Endometrium (tissue), 2 donors: ENCODE measurements around the gene LSMEM2.
"Not testable (repeated sequence)": the region's sequence is repeated elsewhere in the genome, so short reads cannot be mapped to it uniquely, and the experiment has no call there.

Experiments
- FAIRE-seq: peaks from 2 replicates; lab custom pipeline; 2012; peaks lifted over from hg19 to GRCh38; lab: Jason Lieb, UNC
- donor health status: control.
- donor health status: control.

Gene LSMEM2

DNA sequence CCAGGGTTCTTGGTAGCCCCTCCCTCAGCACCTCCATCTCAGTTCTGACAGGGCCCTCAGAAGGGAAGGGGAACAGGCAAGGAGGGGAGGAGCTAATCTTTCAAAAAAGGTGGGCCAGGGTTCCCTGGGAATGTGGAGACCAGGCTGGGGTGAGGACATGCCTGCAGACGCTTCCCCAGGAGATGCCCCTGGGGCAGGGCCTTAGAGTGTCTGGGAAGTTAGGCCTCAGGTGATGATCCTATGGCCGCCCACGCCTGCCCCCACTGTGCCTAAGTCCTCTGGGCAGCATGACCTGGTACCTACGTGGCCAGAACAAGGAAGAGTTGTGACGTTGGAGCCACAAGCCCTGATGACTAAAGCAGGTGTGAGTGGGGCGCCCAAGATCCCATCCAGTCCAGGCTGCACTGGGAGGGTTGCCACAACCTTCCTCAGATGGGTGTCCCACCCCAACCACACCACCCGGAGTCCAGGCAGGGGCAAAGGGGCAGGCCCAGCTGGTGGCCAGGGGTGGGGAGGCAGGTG, 13.9 kb upstream of the LSMEM2 start:
- FAIRE-seq, result no peak

DNA sequence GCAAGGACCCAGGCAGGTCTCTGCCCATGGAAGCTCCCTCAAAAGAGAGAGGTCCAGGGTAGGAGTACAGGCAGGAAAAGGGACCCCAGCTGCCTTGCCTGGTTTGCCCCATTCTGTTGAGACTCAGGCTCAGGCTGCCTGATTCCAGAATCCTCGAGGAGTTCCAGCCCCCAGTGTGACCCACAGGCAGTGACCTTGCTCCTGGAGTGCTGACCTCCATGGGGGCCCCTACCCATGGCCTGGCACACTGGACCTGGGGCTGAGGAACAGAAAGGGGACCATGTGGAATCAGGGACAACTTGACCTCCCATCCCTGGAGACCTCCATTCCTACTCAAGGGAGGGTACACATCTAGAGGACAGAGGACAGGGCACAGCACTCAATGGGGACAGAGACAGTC, 13.3 kb upstream of the LSMEM2 start:
- no peak for FAIRE-seq

DNA sequence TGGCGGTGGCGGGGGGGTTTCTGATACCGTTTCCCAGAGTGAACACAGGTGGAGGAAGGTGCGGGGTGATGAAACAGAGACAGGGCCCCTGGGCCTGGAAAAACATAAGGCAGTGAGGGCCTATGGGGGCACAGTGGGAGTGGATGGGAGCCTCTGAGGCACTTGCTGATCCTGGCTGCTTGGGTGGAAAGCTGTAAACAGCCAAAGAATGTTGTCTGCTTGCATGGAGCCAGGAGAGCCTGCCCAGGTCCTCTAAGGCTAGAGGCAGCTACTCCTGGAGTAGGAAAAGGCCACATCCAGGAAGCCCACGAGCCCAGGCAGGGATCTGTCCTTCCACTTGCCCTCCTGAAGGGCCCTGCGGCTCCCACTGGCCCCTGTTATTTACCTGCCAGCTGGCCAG, 12.9 kb upstream of the LSMEM2 start:
- no peak for FAIRE-seq

DNA sequence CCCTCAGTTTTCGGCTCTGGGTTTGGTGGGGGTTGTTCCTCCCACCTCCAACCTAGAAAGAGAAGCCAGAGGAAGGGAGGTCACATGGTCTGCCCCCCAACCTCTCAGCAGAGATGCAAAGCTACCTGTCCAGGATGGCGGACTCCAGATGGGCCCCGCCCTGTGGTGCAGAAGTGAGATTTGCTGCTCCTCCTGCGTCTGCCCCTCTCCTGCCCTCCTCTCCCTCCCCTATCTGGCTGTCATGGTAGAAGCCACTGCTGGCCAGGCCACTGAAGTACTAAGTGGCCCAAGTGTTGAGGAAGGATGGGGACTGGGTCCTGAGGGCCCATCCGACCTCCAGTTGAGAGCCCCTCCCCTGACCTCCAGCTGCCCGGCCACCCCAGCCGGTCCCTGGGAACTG, 12.1 kb upstream of the LSMEM2 start:
- FAIRE-seq, result no peak

DNA sequence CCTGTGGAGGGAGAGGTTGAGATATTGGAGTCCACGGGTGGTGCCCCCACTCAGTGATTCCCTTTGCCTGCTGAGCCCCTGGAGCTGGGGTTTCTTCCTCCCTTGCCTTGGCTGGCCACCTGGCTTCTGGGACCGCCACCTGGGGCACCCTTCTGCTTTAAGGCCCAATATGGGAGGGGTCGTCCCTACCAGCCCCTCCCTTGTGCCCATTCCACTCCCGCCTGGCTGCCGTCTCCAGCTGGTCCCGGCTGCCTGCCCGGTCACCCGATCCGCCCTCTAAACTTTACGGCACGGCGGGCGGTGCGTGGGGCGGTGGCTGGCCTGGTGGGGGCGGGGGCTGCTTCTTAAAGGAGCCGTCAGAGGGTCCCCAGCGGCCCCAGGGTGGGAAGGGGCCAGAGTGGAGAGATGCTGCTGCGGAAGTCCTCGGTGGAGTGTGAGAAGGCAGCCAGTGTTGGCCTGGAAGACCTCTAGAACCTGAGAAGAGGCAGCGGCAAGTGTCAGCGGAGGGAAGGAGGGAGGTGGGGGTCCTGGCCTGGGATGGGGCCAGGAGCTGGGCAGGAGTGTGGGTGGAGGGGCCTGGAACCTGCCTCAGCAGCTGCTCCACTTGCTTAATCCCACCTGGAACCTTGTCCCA, 11.5 kb upstream of the LSMEM2 start:
- FAIRE-seq, result no peak

DNA sequence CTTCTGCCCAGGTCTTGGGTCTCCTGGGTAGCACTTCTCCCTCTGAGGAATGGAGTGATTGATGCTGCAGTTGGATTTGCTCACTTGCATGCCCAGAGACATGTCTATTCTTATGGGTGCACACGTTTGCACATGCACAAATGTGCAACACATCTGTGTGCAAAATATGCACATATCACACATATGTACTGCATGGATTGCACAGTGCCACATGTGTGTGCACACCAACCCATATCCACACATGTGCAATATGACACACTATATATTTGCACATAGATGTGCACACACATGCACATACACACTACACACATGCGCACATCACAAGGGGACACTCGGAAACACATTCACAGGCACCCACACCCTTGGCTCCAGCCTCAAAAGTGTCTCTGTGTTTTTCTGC, 10.6 kb upstream of the LSMEM2 start:
- no peak for FAIRE-seq

DNA sequence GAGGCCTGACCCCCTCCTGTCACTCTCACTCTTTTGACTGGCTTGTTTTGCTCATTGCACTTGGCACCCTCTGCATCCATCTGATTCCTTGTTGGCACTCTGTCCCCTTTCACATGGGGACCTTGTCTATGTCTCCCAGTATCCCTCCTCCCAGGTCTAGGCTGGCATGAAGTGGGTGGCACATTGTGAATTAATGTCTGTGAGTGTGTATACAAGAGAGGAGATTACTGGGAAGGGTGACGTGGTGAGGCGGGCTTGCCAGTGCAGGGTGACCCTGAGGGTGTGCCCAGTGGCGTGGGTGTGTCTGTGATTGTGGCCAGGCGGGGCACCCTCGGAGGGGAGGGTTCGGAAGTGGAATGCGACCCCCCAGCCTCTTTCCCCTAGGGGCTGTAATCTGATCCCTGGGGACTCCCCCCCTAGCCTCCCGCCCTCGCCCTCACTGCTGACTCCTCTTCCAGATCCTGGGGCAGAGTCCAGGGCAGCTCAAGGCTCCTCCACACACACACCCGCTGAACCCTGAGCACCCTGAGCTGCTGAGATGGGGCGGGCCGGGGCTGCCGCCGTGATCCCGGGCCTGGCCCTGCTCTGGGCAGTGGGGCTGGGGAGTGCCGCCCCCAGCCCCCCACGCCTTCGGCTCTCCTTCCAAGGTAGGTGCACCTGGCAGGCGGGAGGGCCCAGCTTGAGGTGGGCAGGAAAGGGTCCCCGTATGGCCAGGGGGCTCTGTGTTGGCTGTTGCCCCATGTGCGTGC, 10.0 kb upstream of the LSMEM2 start, which contains the start of gene SEMA3B:
Gene SEMA3B (plus strand): TSS at position 445 of the 749 bp plus-strand sequence. CDS start 94 bp downstream, at position 539.
- no peak for FAIRE-seq

DNA sequence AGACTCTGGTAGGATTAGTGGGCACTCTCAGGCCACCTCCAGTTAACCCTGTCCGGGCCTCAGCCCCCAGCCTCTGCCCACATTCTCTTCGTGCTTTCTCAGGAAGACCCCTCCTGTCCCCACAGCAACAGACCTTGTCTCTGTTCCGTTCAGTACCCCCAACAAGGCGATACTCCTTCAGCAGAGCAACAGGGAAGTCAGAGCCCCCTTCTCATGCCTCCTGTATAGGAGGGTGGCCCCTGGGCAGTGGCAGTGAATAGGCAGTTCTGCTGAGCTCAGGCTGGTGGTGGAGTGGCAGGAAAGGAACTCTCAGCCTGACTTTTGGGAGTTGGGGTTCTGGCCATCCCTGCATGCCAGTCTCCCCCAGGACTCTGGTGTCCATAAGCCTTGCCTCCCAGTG, 9.4 kb upstream of the LSMEM2 start:
- FAIRE-seq, result no peak

DNA sequence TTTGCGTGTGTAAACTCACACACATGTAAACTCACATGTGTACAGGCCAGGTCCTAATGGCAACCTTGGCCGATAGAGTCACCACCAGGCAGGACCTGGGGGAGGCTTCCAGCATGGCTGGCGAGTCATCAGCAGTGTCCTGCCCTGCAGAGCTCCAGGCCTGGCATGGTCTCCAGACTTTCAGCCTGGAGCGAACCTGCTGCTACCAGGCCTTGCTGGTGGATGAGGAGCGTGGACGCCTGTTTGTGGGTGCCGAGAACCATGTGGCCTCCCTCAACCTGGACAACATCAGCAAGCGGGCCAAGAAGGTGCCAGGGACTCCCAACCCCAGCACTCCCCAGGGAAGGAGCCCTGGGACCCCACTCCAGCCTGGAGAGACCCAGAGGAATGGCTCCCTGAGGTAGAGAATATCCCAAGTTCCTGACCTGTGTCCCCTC, 8.9 kb upstream of the LSMEM2 start:
- no peak for FAIRE-seq

DNA sequence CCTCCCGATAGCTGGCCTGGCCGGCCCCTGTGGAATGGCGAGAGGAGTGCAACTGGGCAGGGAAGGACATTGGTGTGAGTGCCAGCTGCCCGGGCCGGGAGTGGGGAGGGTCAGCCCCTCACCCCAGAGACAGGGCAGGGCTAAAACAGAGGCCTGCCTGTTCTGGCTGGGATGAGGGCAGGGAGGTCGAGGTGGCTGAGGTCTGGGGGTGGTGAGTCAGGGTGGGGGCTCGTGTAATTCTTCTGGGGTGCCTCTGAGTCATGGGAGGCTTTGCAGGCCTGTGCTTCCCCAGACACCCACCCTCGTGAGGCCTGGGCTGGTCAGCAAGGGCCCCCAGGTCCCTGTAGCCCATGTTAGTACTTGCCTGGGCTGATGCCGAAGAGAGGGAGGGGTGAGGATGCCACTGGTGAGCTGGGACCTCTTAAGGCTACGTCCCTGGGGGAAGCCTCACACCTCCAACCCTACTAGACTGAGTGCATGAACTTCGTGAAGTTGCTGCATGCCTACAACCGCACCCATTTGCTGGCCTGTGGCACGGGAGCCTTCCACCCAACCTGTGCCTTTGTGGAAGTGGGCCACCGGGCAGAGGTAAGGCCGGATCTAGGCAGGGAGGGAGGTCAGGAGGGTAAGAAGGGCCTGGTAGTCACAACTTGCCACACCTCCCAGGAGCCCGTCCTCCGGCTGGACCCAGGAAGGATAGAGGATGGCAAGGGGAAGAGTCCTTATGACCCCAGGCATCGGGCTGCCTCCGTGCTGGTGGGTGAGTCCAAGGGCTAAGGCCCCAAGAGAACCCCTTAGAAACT, 8.3 kb upstream of the LSMEM2 start:
- no peak for FAIRE-seq

DNA sequence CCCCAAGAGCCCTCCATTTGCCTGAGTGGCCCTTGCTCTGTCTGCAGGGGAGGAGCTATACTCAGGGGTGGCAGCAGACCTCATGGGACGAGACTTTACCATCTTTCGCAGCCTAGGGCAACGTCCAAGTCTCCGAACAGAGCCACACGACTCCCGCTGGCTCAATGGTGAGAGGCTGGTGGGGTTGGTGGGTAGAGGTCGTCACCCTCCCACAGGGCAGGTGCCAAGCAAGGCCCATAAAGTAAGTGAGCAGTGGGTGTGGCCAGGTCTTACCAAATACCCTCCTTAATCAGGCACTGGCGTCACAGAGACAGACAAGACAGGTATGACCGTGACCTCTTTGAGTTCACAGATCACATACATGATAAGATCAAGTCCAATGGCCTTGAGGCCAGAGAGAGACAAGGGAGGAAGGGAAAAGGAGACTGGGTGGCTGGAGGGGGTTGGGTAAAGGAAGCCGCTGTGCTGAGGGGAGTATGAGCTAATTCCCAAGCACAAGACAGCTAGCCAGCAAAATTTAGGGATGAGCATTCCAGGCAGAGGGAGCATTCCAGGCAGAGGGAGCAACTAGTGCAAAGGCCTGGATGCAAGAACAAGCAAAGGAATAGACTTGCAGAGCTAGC, 7.5 kb upstream of the LSMEM2 start:
- FAIRE-seq, result no peak

DNA sequence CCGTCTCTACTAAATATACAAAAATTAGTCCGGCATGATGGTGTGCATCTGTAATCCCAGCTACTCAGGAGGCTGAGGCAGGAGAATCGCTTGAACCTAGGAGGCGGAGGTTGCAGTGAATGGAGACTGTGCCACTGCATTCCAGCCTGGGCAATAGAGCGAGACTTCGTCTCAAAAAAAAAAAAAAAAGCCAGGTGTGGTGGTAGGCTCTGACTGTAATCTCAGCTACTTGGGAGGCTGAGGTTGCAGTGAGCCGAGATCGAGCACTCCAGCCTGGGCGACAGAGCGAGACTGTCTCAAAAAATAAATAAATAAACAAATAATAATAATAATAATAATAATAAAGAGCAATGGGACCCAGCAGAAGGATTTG, 6.4 kb upstream of the LSMEM2 start:
- not testable (repeated sequence) for FAIRE-seq

DNA sequence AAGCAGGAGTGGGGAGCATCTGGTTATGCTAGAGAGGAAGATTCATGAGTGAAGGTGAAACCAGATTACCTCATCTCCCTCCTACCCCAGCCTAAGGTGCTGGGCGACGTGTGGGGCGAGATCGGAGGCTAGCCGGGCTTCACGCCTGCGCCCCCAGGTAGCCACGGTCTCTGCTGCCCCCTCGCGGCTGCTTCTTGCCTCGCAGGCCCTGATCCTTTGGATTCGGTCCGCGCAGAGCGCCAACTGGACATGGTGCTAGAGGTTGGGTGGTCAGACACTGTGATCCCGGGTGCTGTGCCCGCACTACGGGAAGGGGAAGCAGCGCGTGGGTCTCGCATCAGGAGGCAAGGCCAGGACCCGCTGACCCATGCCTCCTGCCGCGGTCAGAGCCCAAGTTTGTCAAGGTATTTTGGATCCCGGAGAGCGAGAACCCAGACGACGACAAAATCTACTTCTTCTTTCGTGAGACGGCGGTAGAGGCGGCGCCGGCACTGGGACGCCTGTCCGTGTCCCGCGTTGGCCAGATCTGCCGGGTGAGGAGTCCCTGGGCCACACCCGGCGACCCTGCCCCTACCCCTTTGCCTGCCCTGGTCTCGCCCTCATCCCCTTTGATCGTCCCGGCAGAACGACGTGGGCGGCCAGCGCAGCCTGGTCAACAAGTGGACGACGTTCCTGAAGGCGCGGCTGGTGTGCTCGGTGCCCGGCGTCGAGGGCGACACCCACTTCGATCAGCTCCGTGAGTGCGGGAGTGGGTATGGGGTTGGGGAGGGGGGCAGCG, 5.8 kb upstream of the LSMEM2 start:
- FAIRE-seq, result no peak

DNA sequence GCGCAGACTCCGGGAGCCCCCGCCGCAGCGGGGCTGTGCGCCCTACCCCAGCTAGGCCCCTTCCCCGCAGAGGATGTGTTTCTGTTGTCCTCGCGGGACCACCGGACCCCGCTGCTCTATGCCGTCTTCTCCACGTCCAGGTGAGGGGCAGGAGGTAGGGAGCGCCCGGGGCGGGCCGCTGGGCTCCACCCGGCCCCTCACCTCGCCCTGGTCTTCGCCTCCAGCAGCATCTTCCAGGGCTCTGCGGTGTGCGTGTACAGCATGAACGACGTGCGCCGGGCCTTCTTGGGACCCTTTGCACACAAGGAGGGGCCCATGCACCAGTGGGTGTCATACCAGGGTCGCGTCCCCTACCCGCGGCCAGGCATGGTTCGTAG, 5.2 kb upstream of the LSMEM2 start:
- no peak for FAIRE-seq

DNA sequence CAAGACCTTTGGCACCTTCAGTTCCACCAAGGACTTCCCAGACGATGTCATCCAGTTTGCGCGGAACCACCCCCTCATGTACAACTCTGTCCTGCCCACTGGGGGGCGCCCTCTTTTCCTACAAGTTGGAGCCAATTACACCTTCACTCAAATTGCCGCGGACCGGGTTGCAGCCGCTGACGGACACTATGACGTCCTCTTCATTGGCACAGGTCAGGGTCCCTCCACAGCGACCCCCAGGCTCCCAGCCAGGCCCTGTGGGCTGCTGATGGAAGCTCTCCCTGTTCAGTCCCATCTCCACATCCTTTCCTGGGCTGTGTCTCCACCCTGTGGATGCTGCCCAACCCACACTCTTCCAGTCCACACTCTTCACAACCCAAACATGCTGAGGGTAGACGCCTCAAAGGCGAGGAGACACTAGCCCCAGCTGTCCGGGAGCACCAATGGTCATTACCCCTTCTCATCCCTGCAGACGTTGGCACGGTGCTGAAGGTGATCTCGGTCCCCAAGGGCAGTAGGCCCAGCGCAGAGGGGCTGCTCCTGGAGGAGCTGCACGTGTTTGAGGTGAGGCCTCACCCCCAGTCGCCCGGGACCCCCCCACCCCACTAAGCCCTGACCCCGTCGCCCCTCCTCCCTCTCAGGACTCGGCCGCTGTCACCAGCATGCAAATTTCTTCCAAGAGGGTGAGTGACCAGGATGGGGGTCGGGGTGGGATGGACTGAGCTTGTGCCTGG, 4.3 kb upstream of the LSMEM2 start:
- FAIRE-seq, result no peak

DNA sequence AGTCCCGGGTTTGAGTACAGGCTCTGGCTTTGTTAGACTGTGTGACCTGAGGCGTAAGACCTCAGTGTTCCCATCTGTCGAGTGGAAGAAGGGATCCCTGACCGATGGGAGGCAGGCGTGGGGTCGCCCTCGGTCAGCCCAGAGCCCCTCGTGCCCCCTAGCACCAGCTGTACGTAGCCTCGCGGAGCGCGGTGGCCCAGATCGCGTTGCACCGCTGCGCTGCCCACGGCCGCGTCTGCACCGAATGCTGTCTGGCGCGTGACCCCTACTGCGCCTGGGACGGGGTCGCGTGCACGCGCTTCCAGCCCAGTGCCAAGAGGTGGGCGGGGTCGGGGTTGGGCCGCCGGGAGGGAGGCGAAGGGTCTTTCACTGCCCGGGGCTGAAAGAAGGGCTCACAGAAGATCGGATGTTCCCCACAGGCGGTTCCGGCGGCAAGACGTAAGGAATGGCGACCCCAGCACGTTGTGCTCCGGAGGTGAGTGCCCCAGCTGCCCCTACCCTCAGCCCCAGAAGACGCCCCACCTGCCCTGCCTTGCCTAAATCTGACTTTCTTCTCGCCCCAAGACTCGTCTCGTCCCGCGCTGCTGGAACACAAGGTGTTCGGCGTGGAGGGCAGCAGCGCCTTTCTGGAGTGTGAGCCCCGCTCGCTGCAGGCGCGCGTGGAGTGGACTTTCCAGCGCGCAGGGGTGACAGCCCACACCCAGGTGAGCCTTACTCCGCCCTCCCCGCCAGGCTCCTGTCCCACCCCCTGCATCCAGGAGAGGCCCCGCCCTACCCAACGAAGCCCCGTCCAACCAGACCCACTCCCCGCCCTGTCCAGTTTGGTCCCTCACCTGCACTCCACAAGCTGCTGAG, 3.5 kb upstream of the LSMEM2 start:
- no peak for FAIRE-seq

DNA sequence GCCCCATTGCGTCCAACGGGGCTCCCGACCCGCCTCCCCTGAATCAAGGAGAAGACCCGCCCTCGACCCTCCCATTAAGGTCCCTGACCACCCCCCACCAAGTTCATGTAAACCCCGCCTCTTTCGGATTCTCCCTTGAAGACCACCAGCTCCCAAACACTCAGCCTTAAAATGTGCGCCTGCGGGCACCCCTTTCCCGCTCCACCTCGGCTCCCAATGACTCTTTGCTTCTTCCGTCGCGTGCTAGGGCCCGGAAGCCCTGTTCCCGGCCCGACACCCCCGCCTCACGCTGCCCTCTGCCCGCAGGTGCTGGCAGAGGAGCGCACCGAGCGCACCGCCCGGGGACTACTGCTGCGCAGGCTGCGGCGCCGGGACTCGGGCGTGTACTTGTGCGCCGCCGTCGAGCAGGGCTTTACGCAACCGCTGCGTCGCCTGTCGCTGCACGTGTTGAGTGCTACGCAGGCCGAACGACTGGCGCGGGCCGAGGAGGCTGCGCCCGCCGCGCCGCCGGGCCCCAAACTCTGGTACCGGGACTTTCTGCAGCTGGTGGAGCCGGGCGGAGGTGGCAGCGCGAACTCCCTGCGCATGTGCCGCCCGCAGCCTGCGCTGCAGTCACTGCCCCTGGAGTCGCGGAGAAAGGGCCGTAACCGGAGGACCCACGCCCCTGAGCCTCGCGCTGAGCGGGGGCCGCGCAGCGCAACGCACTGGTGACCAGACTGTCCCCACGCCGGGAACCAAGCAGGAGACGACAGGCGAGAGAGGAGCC, 2.7 kb upstream of the LSMEM2 start:
- no peak for FAIRE-seq

DNA sequence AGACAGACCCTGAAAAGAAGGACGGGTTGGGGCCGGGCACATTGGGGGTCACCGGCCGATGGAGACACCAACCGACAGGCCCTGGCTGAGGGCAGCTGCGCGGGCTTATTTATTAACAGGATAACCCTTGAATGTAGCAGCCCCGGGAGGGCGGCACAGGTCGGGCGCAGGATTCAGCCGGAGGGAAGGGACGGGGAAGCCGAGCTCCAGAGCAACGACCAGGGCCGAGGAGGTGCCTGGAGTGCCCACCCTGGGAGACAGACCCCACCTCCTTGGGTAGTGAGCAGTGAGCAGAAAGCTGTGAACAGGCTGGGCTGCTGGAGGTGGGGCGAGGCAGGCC, 2.2 kb upstream of the LSMEM2 start:
- FAIRE-seq, result no peak

DNA sequence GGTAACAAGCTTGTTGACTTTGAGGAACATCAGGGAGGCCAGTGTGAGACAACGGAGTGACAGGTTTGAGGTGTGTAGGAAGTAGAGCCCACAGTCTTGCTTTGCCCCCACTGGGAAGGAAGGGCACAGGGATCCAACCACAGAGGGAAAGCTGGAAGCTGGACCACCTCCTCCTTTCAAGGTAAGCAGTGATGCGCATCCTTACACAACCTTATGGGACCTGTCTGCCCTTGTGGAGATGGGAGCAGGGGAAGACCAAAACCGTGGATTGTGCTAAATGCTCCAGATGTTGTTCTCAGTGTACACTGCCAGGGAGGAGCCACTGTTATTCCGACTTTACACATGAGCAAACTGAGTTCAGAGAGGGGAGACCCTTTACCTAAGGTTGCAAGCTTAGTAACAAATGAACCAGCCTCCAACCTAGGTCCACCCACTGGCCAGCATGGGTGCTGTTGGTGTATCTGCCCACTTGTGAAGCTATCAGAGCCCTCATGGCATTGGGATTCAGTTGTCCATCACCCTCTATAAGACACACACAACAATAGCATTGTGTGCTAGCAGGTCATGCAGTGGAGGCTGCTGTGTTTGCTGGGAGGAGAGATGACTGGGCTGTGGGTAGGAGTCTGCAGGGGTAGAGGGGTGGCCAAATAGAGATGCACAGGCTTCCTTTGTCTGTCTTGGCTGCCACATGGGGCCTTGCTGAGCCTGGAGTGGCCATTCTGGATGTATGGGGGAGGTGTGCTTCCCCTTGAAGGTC, 586 bp upstream of the LSMEM2 start:
- no peak for FAIRE-seq
